GM21529 (cell line): ENCODE results near the gene CDHR5.

ENCODE experiments used
- ATAC-seq: cut with Tn5 transposase; IDR thresholded peaks from one replicate; pipeline ENCODE4 v1.9.1; 2021; ENCODE audit not compliant: unreplicated experiment

CDHR5 gene

DNA sequence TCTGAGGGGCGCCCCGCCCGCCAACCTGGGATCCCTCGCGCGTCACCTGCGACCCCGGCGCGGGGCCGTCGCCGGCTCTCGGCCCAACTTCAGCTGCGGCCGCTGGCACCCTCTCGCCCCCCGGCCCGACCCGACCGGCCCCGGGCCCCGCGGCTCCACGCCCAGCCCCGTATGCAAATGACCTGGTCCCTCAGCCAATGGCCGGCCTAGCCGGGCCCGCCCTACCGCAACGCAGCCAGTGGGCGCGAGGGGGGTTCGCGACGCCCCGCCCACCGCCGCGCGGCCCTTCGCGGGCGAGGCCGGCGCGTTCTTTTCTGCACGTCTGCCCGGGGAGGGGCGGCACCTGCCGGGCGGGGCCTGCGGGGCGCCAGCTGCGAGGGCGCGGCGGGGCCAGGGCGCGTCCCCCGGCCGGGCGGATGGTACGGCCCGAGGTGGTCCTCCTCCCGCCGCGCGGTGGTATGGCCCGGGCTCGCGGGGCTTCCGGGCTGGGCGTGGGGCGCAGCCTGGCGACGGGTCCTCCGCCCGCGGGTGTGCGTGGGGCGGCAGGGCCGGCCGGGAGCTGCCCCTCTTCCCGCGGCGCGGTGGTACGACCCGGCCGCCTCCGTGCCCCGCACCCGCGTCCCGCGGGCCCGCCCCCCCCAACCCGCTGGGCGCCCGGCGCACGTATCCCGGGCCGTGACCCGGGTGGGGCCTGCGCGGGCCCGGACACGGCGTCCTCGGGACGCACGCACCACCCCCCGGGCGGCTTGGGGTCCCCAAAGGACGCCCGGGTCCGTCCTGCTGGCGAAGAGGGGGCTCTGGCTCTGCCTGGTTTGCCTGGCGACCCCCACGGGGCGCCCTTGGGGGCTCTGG lies 56.2 kb downstream of the CDHR5 start:
- ATAC-seq, result peak; percentile 84

- peak; percentile 3 for ATAC-seq
Observed at GRCh38 chr11:567629-568292, 57.0 kb downstream of the CDHR5 start.

DNA sequence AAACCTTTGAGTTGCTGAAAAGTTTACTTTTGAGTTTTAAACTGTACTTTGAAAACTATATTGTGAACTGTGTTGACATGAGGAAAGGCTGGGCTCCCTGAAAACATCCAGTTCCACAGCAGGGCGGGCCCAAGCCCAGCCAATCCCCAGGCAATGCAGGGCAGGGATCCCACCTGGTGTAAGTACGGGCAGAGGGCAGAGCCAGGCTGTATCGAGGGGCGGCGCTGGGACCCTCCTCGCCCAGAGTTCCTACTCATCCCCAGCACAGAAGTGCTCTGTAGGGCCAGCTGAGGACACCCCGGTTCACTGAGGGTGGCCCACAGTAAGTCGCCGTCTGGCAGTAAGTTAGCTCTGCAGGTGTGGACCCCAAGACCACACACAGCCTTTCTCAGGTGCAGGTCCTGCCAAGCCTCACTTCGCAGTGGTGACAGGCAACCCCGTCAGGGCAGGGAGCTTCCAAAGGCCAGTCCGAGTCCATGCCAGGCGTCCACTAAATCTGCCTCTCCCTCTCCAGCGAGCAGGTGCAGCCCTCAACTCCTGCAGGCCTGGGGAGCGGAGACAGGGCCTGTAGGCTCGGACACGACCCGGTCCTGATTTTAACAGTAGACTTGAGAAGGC lies 57.6 kb downstream of the CDHR5 start:
- no peak for ATAC-seq
